ENCODE data around the gene B4GALT6. TPM values are rescaled to one million over a fixed set of nuclear protein-coding genes. Genes with fewer than 3 reads are reported as not detected.

B4GALT6 gene
- total and polyA plus RNA-seq, 2 of the 13 experiments (the other 11 are each of a cell fraction or from before 2014, with no cell fraction given), result 1.9 to 3.3 TPM

- CTCF ChIA-PET (ENCODE audit: low intra/inter-chr PET ratio, low total read pairs), result no interaction called here
- H2AFZ ChIP-seq (ENCODE audit: low read length), result no peak overlapping the region
- in situ Hi-C loops (cut with HindIII; ENCODE audit: extremely low pct_ligation_motif_present, low pct_unique_long_range_greater_than_20kb), result no loop called here
- 51% methylated on average over 6 of the region's 6 CpGs for WGBS (ENCODE audit: low lambda C conversion rate)
- no peaks in the 10 kb centered on the region for H3K9me3 ChIP-seq (ENCODE audit: low read length)
- POLR2A ChIA-PET, result no interaction called here
- H3K9ac ChIP-seq (ENCODE audit: insufficient read depth, low read depth, low read length), result no peak overlapping the region
- H3K36me3 ChIP-seq (replicated peaks in 1 of 2; ENCODE audit: control insufficient read depth in 1 of 2, insufficient read depth in 2 of 2, low read length in 2 of 2), result no peaks in the 10 kb centered on the region
- H3K27me3 ChIP-seq (ENCODE audit: control insufficient read depth in 1 of 2, insufficient read depth in 2 of 2, low read length in 2 of 2), result no peaks in the 10 kb centered on the region
- H3K4me2 ChIP-seq (ENCODE audit: low read depth, low read length), result no peak overlapping the region
- no peaks in the 10 kb centered on the region for H4K20me1 ChIP-seq (ENCODE audit: insufficient read depth, low read length)
- intact Hi-C loops (cut with micrococcal nuclease; ENCODE audit: unreplicated experiment), result no loop called here
- DNase-seq (ENCODE audit: low spot score) (no peak), FAIRE-seq (no peak), ATAC-seq (no peak)
- H3K79me2 ChIP-seq (ENCODE audit: insufficient read depth, low read length), result no peaks in the 10 kb centered on the region
- peaks cover 15% of the 10 kb centered on the region; the same call in 1 of the 2 replicates for H3K4me1 ChIP-seq (ENCODE audit: insufficient read depth, low read length)
- BruUV-seq (replicated peaks), result no TSS peak
- no peak overlapping the region for H3K27ac ChIP-seq (ENCODE audit: extremely low read length, insufficient read depth, low read length)
- no peak overlapping the region for H3K4me3 ChIP-seq (replicated peaks in 1 of 3; ENCODE audit: insufficient read depth in 1 of 3, low read depth in 2 of 3, low read length in 3 of 3)
- TF ChIP-seq ZHX2 (IDR thresholded peaks at IDR 0.05; ENCODE audit: low read depth) (no peak), ZHX2 (CRISPR knock-in tag; IDR thresholded peaks at IDR 0.05; ENCODE audit: borderline replicate concordance) (no peak), ZNF761 (CRISPR knock-in tag; conservative IDR thresholded peaks at IDR 0.05) (no peak), ZNF790 (CRISPR knock-in tag; IDR thresholded peaks at IDR 0.05; ENCODE audit: borderline replicate concordance) (no peak), ZNF501 (CRISPR knock-in tag; IDR thresholded peaks at IDR 0.05) (no peak), ZMYM2 (CRISPR knock-in tag; IDR thresholded peaks at IDR 0.05) (no peak), ARHGAP35 (CRISPR knock-in tag; IDR thresholded peaks at IDR 0.05; ENCODE audit: borderline replicate concordance) (no peak), KMT2A (CRISPR knock-in tag; IDR thresholded peaks at IDR 0.05) (no peak), FUBP1 (CRISPR knock-in tag; IDR thresholded peaks at IDR 0.05; ENCODE audit: borderline replicate concordance) (no peak)
- TF ChIP-seq, protein P1, sequence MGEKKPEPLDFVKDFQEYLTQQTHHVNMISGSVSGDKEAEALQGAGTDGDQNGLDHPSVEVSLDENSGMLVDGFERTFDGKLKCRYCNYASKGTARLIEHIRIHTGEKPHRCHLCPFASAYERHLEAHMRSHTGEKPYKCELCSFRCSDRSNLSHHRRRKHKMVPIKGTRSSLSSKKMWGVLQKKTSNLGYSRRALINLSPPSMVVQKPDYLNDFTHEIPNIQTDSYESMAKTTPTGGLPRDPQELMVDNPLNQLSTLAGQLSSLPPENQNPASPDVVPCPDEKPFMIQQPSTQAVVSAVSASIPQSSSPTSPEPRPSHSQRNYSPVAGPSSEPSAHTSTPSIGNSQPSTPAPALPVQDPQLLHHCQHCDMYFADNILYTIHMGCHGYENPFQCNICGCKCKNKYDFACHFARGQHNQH (CRISPR knock-in tag; IDR thresholded peaks at IDR 0.05), result no peak
- TF ChIP-seq, protein P2, sequence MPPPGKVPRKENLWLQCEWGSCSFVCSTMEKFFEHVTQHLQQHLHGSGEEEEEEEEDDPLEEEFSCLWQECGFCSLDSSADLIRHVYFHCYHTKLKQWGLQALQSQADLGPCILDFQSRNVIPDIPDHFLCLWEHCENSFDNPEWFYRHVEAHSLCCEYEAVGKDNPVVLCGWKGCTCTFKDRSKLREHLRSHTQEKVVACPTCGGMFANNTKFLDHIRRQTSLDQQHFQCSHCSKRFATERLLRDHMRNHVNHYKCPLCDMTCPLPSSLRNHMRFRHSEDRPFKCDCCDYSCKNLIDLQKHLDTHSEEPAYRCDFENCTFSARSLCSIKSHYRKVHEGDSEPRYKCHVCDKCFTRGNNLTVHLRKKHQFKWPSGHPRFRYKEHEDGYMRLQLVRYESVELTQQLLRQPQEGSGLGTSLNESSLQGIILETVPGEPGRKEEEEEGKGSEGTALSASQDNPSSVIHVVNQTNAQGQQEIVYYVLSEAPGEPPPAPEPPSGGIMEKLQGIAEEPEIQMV (CRISPR knock-in tag; IDR thresholded peaks at IDR 0.05; ENCODE audit: low read depth), result no peak
Measured at GRCh38 chr18:31677592-31677991, 6.8 kb downstream of the B4GALT6 start.

All from HepG2 (cell line).